Metanephros (tissue), 1 donor: ENCODE measurements around the gene STARD5. TPM values are rescaled to one million over a fixed set of nuclear protein-coding genes. Genes with fewer than 3 reads are reported as not detected.

Experiments
- total RNA-seq: library from RNA; depleted of rRNA; stranded (reverse); fragments of >200 nt; gene quantifications from one replicate; pipeline ENCODE4 v1.2.3, GENCODE V29; 2014

The STARD5 gene
- 8.2 TPM for total RNA-seq

GRCh38 chr15:81323944-81324881 is at the start of gene STARD5:
STARD5 (minus strand) TSS chr15:81324141; CDS start chr15:81324099, 42 bp downstream.

Other genes with a start within 250 kb of the STARD5 start
- 0.58 TPM for gene CFAP161, start 189.9 kb downstream of the STARD5 start, total RNA-seq
- gene IL16, start 127.3 kb downstream of the STARD5 start, total RNA-seq: 6.7 TPM
- gene TMC3, start 50.1 kb upstream of the STARD5 start, total RNA-seq: not detected